Measurements from ENCODE around the gene RNF125.

DNA sequence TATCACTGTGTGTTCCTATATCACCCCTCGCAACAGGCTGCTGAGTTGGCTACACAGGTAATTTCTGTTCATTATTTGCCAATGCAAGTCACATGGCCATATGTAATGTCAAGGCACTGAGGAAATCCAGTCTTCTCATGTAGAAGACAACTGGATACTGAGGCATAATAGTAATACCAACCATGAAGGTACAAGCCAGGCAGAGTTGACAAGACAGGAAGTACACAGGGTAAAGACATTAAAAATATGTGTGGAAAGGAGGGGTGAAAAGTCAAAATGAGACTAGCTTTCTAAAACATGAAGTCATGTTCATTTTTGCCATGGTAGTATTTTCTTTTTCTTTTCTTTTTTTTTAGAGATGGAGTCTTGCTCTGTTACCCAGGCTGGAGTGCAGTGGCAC, 55.6 kb downstream of the RNF125 start:
- TF ChIP-seq, protein P1, sequence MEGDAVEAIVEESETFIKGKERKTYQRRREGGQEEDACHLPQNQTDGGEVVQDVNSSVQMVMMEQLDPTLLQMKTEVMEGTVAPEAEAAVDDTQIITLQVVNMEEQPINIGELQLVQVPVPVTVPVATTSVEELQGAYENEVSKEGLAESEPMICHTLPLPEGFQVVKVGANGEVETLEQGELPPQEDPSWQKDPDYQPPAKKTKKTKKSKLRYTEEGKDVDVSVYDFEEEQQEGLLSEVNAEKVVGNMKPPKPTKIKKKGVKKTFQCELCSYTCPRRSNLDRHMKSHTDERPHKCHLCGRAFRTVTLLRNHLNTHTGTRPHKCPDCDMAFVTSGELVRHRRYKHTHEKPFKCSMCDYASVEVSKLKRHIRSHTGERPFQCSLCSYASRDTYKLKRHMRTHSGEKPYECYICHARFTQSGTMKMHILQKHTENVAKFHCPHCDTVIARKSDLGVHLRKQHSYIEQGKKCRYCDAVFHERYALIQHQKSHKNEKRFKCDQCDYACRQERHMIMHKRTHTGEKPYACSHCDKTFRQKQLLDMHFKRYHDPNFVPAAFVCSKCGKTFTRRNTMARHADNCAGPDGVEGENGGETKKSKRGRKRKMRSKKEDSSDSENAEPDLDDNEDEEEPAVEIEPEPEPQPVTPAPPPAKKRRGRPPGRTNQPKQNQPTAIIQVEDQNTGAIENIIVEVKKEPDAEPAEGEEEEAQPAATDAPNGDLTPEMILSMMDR (IDR thresholded peaks at IDR 0.05) = no peak
- no peak for TF ChIP-seq POLR2A (IDR thresholded peaks at IDR 0.05)
